Measurements from ENCODE around the gene FAM83G. TPM values are rescaled to one million over a fixed set of nuclear protein-coding genes. Genes with fewer than 3 reads are reported as not detected.

The FAM83G gene
- total RNA-seq, 4 donors from 2014 or later: 1.0 to 10.7 (median 1.8) TPM

DNA sequence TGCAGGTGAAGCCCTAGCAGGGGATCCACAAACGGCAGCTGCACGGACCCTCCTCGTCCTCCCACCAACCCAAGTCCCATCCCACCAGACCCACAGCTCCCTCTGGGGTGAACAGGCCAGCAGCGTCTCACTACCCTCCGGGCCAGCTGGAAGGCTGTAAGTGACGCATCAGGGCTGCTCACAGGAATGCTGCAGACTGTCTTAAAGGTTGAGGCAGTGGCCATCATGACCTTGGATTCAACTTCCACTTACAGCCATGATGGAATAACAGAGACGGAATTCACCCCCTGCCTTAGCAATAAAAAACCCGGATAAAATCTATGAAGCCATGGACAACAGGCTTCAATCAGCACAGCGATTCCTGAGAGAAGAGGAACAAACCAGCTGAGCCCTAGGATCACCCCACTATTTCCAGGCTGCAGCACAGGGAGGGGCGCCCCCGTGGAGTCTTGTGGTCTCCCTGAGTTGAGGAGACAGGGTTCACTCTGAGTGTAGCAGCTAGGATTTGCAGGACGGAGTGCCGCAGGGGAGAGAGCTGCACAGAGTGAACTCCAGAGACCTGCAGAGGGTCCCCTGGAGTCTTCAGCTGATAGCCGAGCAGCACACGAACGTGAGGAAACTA, 10.5 kb downstream of the FAM83G start:
- Histone ChIP-seq H3K27ac (no peak overlapping the region), H3K4me3 (no peak overlapping the region), H3K36me3 (no peaks in the 10 kb centered on the region), H3K9me3 (peaks cover 0 to 8% of the 10 kb centered on the region in 2 donors), H3K4me1 (no peaks in the 10 kb centered on the region), H3K27me3 (no peaks in the 10 kb centered on the region)
- TF ChIP-seq POLR2A (IDR thresholded peaks at IDR 0.05): no peak
- TF ChIP-seq, protein P1, sequence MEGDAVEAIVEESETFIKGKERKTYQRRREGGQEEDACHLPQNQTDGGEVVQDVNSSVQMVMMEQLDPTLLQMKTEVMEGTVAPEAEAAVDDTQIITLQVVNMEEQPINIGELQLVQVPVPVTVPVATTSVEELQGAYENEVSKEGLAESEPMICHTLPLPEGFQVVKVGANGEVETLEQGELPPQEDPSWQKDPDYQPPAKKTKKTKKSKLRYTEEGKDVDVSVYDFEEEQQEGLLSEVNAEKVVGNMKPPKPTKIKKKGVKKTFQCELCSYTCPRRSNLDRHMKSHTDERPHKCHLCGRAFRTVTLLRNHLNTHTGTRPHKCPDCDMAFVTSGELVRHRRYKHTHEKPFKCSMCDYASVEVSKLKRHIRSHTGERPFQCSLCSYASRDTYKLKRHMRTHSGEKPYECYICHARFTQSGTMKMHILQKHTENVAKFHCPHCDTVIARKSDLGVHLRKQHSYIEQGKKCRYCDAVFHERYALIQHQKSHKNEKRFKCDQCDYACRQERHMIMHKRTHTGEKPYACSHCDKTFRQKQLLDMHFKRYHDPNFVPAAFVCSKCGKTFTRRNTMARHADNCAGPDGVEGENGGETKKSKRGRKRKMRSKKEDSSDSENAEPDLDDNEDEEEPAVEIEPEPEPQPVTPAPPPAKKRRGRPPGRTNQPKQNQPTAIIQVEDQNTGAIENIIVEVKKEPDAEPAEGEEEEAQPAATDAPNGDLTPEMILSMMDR (IDR thresholded peaks at IDR 0.05): no peak
- no peak for DNase-seq
- intact Hi-C loops (cut with DNase I; ENCODE audit: low total_unique reads): no loop called here

DNA sequence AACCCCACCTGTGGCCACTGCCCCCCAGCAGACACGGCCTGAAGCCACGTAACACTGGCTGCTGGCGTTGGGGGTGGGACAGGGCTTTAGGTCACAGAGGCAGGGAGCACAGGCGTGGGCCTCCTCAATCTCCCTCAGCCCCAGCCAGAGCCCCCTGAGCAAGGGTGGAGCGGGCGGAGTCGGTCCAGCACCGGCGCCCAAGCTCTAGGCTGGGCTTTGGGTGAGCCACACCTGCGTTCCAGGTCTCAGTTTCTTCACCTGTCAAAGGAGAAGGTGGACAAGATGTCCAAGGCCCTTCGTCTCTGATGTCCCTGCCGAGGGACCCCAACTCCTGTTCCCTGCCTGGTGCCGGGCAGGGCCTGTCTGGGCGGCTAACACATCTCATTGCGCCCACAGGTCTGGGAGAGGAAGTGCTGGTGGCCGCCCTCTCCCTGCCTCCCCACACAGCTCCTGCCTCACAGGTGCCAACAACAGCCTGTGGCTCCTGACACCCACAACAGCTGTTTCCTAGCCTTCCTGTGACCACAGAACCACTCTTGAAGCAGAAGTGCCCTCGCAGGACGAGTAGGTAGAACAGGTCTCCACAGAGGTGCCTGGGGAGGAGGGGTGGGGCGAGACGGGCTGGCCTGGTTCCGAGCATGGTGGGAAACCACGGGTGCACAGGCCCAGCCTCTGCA, 12.0 kb downstream of the FAM83G start:
- H3K27me3 ChIP-seq: no peaks in the 10 kb centered on the region
- no peak for DNase-seq
- no peaks in the 10 kb centered on the region for H3K4me1 ChIP-seq
- peaks cover 0 to 8% of the 10 kb centered on the region in 2 donors for H3K9me3 ChIP-seq
- H3K36me3 ChIP-seq: no peaks in the 10 kb centered on the region
- TF ChIP-seq, protein P1 (IDR thresholded peaks at IDR 0.05): no peak
- no peak for TF ChIP-seq POLR2A (IDR thresholded peaks at IDR 0.05)
- intact Hi-C loops (cut with DNase I; ENCODE audit: low total_unique reads): no loop called here
- H3K4me3 ChIP-seq: no peak overlapping the region
- H3K27ac ChIP-seq: no peak overlapping the region

DNA sequence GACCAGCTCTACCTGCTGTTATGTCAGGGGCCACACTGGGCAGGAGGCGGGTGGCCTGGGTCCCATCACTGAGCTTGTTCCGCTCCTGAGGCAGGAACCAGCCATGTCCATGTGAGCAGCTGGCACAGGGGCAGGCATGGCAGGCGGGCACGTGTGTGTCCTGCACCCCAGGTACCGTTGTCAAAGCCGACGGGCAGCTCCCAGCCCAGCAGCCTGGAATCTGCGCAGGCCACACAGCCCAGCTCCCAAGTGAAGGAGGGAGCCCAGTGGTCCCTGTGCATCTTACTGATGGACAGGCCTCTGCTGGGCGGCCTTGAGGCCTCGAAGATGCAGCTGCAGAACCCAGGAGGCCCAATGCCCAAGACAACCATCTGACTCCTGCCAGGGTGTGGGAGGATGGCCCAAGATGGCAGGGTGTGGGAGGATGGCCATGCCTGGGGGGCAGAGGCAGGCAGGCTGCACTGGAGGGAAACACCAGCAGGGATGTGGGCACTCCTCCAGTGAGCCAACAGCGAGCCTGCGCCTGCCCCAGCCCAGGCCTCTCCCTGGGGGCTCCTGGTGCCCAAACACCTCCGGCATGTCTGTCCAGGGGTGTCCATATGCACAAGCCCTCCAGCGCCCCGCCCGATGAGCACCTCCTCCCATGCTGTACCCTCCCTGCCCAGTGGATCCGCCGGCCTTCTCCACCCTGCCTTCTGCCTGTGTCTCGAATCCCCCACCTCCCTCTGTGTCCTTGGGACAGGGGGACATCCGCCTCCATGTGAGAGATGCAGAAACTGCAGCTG, 12.8 kb downstream of the FAM83G start:
- Histone ChIP-seq H3K4me3 (no peak overlapping the region), H3K27ac (no peak overlapping the region), H3K4me1 (no peaks in the 10 kb centered on the region), H3K36me3 (no peaks in the 10 kb centered on the region), H3K9me3 (peaks cover 0 to 8% of the 10 kb centered on the region in 2 donors), H3K27me3 (no peaks in the 10 kb centered on the region)
- intact Hi-C loops (cut with DNase I; ENCODE audit: low total_unique reads): no loop called here
- no peak for TF ChIP-seq POLR2A (IDR thresholded peaks at IDR 0.05)
- TF ChIP-seq, protein P1 (IDR thresholded peaks at IDR 0.05): no peak
- DNase-seq: no peak

DNA sequence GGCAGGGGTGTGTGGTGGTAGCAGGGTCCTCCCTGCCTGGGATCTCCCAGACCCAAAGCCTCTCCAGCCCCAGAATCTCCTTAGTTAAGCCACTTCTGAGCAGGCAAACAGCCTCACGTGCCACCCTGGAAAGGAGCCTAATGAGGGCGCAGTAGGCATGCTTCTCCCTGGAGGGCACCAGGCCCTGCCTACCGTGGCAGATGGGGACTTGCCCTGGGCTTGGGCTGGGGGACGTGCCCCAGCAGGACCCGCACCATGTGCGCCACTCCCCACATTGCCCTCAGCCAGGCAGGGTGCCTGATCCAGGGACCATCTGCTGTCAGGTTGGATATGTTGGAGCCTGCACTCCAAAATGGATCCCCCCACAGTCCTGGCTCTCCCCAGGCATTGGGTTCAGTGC, 14.2 kb downstream of the FAM83G start:
- no peaks in the 10 kb centered on the region for H3K4me1 ChIP-seq
- H3K4me3 ChIP-seq: no peak overlapping the region
- no peaks in the 10 kb centered on the region for H3K9me3 ChIP-seq
- no peak for DNase-seq
- no peak overlapping the region for H3K27ac ChIP-seq
- no peaks in the 10 kb centered on the region for H3K36me3 ChIP-seq
- intact Hi-C loops (cut with DNase I; ENCODE audit: low total_unique reads): no loop called here
- no peaks in the 10 kb centered on the region for H3K27me3 ChIP-seq
- TF ChIP-seq POLR2A (IDR thresholded peaks at IDR 0.05): no peak
- TF ChIP-seq, protein P1 (IDR thresholded peaks at IDR 0.05): no peak
